ENCODE data around the gene CHORDC1.
"Not testable (repeated sequence)": the region's sequence is repeated elsewhere in the genome, so short reads cannot be mapped to it uniquely, and the experiment has no call there.

CHORDC1 gene

GRCh38 chr11:90213322-90213721, 9.5 kb downstream of the CHORDC1 start:
- DNase-seq = no peak

DNA sequence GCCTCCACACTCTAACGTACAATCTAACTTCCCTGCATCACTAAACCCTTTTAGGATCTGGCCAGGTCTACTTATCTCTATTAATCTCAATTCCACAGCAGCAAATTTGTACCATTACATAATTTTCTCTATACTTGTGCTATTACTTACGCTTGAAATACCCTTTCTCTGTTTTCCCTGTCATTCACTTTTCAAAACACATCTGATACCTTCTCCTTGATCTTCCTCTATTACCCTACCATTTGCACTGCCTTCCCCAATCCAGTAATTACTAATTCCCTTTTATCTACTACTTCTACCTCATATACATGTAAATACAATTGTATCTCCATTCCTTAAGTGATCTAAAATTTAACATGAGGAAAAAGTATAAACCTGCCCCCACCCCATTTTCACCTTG, 14.0 kb downstream of the CHORDC1 start:
- DNase-seq = no peak

DNA sequence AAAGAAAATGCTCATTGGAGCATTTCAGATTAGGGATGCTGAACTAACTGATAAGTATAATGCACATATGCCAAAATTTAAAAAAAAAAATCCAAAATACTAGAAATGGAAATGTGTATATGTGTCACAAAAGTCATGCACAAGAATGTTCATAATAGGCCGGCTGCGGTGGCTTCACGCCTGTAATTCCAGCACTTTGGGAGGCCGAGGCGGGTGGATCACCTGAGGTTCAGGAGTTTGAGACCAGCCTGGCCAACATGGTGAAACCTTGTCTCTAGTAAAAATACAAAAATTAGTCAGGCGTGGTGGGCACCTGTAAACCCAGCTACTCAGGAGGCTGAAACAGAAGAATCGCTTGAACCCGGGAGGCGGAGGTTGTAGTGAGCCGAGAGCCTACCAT, 14.9 kb downstream of the CHORDC1 start:
- DNase-seq = not testable (repeated sequence)

DNA sequence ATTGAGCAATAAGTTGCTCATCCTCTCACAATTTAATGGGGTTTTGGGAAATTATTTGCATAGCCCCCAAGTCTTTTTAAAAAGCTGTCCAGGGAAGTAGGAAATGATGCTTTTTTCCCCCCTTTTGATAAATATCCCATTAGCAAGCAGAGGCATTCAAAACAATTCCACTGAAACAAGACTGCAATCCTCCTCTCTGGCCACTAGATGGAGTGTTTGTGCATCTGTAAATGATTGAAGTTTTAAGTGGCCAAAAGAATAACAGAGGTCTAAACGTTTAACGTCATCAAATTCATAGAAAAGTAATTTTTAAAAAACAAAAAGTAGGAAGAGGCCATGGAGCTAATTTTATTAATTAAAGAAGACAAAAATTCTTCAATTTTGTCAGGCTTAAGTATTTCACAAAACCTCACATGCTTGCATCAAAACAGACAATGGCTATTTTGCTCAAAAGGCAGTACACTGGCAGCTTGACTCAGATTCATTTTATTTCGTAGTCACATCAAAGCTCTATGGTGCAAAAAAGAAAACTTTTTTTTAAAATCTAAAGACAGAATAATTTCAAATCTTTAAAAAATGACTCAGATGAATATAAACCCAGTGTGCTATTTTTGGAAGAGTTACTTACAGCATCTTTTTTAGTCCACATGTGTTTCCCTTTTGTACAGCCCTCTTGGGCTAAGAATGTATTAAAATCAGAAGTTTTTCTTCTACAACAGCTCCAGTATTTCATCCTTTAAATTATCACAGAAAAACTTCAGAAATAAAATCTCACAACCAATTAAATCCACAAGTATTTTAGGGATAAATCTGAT, 17.8 kb downstream of the CHORDC1 start:
- peak; percentile 71 for DNase-seq

- DNase-seq = no peak
These were observed 18.4 kb downstream of the CHORDC1 start for GRCh38 chr11:90204407-90204806.

DNA sequence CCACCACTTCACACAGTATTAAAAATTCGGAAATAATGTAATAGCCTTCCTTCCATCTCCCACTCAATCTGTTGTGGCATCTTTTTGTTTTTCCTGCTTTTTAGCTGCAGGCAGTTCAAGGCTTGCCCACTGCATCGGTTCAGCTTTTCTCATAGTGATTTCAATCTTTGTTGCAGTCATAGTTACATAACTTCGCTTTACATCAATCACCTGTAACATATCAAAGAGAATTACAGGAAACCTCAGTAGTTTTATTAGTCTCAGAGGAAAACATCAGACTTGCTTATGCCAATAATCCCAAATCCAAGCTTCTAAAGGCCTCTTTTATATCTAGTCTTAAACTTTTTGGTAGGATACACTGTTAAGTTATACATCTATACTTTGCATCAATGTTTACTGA, 20.5 kb downstream of the CHORDC1 start:
- DNase-seq = no peak

DNA sequence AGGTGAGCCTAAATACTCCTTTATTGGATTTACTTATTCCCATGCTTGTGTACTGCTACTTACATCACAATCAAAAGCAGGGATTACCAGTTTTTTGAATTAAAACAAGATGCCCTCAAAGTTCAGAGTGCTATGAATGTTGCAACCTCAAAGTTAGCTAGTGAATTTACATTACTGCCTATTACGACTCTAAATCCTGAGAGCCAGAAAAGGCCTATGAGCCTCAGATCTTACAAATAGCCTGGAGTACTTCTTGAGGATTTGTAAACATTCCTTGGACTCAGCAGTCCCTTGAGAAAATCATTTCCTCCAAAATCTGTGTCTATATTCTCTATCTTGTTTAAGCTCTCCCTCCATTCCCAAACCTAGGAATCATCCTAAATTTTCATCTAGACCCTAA, 25.5 kb downstream of the CHORDC1 start:
- DNase-seq = no peak

DNA sequence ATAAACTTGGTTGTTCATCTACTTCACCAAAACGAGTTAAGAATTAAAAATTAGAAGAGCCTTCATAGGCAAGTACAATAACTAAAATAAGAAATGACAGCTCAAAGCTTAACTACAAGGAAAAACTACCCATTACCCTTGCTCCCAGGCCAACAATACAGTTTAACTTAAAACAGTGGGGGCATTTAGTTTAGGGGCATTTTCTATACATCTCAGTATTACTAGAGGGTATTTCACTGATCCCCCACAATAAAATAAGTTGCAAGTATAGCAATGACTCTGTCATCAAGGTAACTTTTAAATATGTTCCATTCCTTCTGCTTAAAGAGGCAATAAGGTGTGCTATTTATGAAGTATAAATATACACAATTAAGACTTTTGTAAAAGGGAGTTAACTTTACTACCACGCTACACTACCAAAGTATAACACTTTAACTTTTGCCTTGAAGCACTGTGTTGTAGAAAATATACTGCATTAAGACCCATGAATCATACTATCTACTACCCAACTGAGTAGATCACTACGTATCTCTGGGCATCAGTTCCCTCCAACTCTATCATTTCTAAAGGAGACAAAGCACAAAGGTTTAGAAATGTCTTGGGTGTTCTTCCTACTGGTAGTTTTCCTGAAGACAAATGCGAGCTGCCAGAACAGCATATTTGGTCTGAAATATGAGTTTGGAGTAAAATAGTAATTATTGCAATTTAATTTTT, 29.8 kb downstream of the CHORDC1 start:
- DNase-seq = no peak

GRCh38 chr11:90189011-90189410, 33.8 kb downstream of the CHORDC1 start:
- no peak for DNase-seq

DNA sequence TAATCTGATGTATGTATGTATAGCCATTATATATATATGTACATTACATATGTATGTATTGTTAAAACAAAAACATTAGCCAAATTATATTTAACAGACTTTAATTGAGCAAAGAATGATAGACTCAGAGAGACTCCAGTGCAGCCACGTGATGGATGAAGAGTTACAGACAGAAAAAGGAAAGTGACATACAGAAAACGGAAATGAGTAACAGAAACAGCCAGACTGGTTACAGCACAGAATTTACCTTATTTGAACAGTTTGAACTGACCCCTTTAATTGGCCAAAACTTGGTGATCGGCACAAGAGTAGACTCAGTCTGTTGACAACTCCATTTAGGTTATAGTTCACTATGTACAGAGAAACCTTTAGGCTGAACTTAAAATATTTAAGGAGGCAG, 35.0 kb downstream of the CHORDC1 start:
- DNase-seq = no peak

- DNase-seq = no peak
These were observed 42.9 kb downstream of the CHORDC1 start for GRCh38 chr11:90179923-90180322.

DNA sequence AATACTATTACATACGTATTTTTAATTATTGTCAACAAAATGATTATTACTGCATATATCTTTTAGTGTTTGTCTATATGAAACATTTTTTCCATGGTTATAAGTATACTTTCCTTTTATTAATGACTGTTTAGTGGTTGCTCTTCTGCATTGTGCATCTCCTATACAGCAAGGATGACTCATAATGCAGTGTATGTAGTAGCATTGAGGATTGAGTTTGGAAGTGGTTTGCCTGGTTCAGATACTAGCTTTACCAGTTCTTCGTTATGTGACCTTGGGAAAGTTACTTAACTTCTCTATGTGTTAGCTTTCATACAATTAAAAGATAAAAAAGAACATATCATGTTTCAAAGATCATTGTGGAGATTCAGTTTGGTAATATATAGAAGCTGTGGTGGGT, 44.1 kb downstream of the CHORDC1 start:
- DNase-seq = peak; percentile 2

- DNase-seq = no peak
These were observed 46.8 kb downstream of the CHORDC1 start for GRCh38 chr11:90176069-90176468.

GRCh38 chr11:90171359-90171758, 51.5 kb downstream of the CHORDC1 start:
- DNase-seq = no peak

DNA sequence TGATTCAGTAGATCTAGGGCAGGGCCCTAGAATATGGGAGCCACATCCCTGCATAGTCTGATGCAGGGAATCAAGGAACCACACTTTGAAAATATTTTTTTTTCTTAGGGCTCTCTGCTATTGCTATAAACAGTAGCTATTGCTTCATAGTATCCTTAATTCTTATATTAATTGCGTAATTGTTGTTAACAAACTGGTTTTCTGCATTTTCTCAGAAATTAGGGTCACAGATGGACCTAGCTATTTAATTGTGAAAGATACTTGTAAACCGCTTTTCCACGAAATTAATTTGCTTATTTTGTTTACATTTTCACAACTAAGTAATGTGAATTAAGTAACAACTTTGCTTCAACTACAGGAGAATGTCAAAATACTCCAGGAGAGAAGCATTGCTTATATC, 54.3 kb downstream of the CHORDC1 start:
- no peak for DNase-seq

- not testable (repeated sequence) for DNase-seq
These were observed 55.1 kb downstream of the CHORDC1 start for GRCh38 chr11:90167704-90168103.

GRCh38 chr11:90166982-90167573, 55.8 kb downstream of the CHORDC1 start:
- DNase-seq = not testable (repeated sequence)
